IMR-90 (cell line): ENCODE data around the gene STAT3. TPM values are rescaled to one million over a fixed set of nuclear protein-coding genes. Genes with fewer than 3 reads are reported as not detected.

Experiments used
- ATAC-seq: fragments of 200-7000 bp; cut with Tn5 transposase; 2 replicates; pipeline ENCODE4 v1.9.1; 2020; ENCODE audit warnings: low read depth, mild to moderate bottlenecking, moderate library complexity
- BruUV-seq: library from RNA; stranded (reverse); fragments of 400-500 nt; replicated peaks from 2 replicates; lab custom pipeline; 2021; lab: Mats Ljungman, UMichigan
- CTCF ChIA-PET: fragments of 300-600 bp; formaldehyde crosslinking; extraction: SDS; loops from one replicate; lab custom pipeline; 2021; ENCODE audit warnings: antibody characterized with exemption; lab: Yijun Ruan, JAX
- POLR2A ChIA-PET: fragments of 300-600 bp; sonication (Branson Sonifier 250); formaldehyde crosslinking; loops from one replicate; lab custom pipeline; 2022; ENCODE audit warnings: antibody characterized with exemption; ENCODE audit not compliant: unreplicated experiment; lab: Charles Lee
- DNase-seq: peaks from one replicate; pipeline ENCODE4 v3.0.0; 2013
- H2AFZ ChIP-seq: replicated peaks from 2 replicates; pipeline ENCODE3; 2013; ENCODE audit warnings: low read length, mild to moderate bottlenecking; ENCODE audit not compliant: poor library complexity
- H2AK5ac ChIP-seq: 2 replicates; pipeline ENCODE4 v1.6.1; 2013; ENCODE audit warnings: low read depth, low read length, inconsistent platforms
- H2AK9ac ChIP-seq: replicated peaks from 2 replicates; pipeline ENCODE3; 2013; ENCODE audit warnings: mild to moderate bottlenecking, low read depth, low read length, moderate library complexity; ENCODE audit not compliant: poor library complexity
- H2BK120ac ChIP-seq: 2 replicates; pipeline ENCODE4 v1.6.1; 2013; ENCODE audit warnings: low read depth, low read length, inconsistent platforms
- H2BK15ac ChIP-seq: 3 replicates; pipeline ENCODE4 v1.6.1; 2013; ENCODE audit warnings: low read depth, low read length, inconsistent platforms
- H2BK20ac ChIP-seq: 2 replicates; pipeline ENCODE4 v1.6.1; 2013; ENCODE audit warnings: low read depth, mild to moderate bottlenecking, inconsistent platforms, low read length, moderate library complexity
- H2BK5ac ChIP-seq: 2 replicates; pipeline ENCODE4 v1.6.1; 2013; ENCODE audit warnings: mild to moderate bottlenecking, low read depth, low read length, inconsistent platforms; ENCODE audit not compliant: poor library complexity, severe bottlenecking
- H3K14ac ChIP-seq: replicated peaks from 2 replicates; pipeline ENCODE4 v1.6.1; 2013; ENCODE audit warnings: low read depth, low read length, inconsistent platforms
- H3K18ac ChIP-seq: 2 replicates; pipeline ENCODE4 v1.6.1; 2013; ENCODE audit warnings: low read depth, low read length, control low read depth
- H3K23ac ChIP-seq: 2 replicates; pipeline ENCODE4 v1.6.1; 2013; ENCODE audit warnings: low read depth, low read length, inconsistent platforms
- H3K27ac ChIP-seq: 2 replicates; pipeline ENCODE4 v1.5.1; 2013; ENCODE audit warnings: mild to moderate bottlenecking, control low read depth, low read length; ENCODE audit not compliant: insufficient read depth
- H3K27me3 ChIP-seq: 2 replicates; pipeline ENCODE4 v1.6.1; 2013; ENCODE audit warnings: low read length; ENCODE audit not compliant: control insufficient read depth, insufficient read depth
- H3K36me3 ChIP-seq: 2 replicates; pipeline ENCODE4 v1.6.1; 2013; ENCODE audit warnings: low read length, mixed read lengths; ENCODE audit not compliant: control insufficient read depth, insufficient read depth
- H3K4ac ChIP-seq: 2 replicates; pipeline ENCODE4 v1.6.1; 2013; ENCODE audit warnings: low read depth, low read length, inconsistent platforms
- H3K4me1 ChIP-seq: 2 replicates; pipeline ENCODE4 v1.6.1; 2013; ENCODE audit warnings: low read length, mixed read lengths; ENCODE audit not compliant: control insufficient read depth, insufficient read depth
- H3K4me2 ChIP-seq: 2 replicates; pipeline ENCODE4 v1.6.1; 2013; ENCODE audit warnings: low read depth, mild to moderate bottlenecking, control low read depth, low read length, moderate library complexity
- H3K4me3 ChIP-seq: 2 replicates; pipeline ENCODE4 v1.5.1; 2013; ENCODE audit warnings: low read depth, mild to moderate bottlenecking, control low read depth, low read length, moderate library complexity; ENCODE audit not compliant: insufficient read depth
- H3K56ac ChIP-seq: 2 replicates; pipeline ENCODE4 v1.6.1; 2013; ENCODE audit warnings: low read length, inconsistent platforms; ENCODE audit not compliant: insufficient read depth; ENCODE audit errors: extremely low read depth
- H3K79me1 ChIP-seq, 2 experiments: 2 replicates each; pipeline ENCODE4 v1.6.1; 2013; ENCODE audit warnings: low read length in 2 of 2, inconsistent platforms in 1 of 2, low read depth in 1 of 2
- H3K9ac ChIP-seq: 2 replicates; pipeline ENCODE4 v1.6.1; 2013; ENCODE audit warnings: low read depth, low read length, control low read depth
- H3K9me1 ChIP-seq: 2 replicates; pipeline ENCODE4 v1.6.1; 2013; ENCODE audit warnings: low read length, inconsistent platforms; ENCODE audit not compliant: insufficient read depth
- H3K9me3 ChIP-seq: 2 replicates; pipeline ENCODE4 v1.6.1; 2013; ENCODE audit warnings: low read length; ENCODE audit not compliant: control insufficient read depth, insufficient read depth
- H4K20me1 ChIP-seq: 2 replicates; pipeline ENCODE4 v1.6.1; 2013; ENCODE audit warnings: low read length, inconsistent platforms; ENCODE audit not compliant: insufficient read depth
- H4K5ac ChIP-seq: 2 replicates; pipeline ENCODE4 v1.6.1; 2013; ENCODE audit warnings: mild to moderate bottlenecking, low read depth, low read length, control low read depth
- H4K8ac ChIP-seq, 2 experiments: 2 replicates each; pipeline ENCODE4 v1.6.1; 2013; ENCODE audit warnings: low read depth in 2 of 2, low read length in 2 of 2, control low read depth in 1 of 2, inconsistent platforms in 1 of 2
- H4K91ac ChIP-seq: 2 replicates; pipeline ENCODE4 v1.6.1; 2013; ENCODE audit warnings: low read depth, low read length, inconsistent platforms; ENCODE audit not compliant: insufficient read depth
- CEBPB ChIP-seq: IDR thresholded peaks from 2 replicates; pipeline ENCODE4 v1.6.1; 2012; ENCODE audit warnings: low read depth, low read length, improper control_type of control experiment
- WGBS, 2 experiments: methylation state at CpG; one replicate each; pipeline versions ENCODE4 v1.1.5 to v1.1.7; 2013; ENCODE audit warnings: missing lambda C conversion rate in 2 of 2; ENCODE audit not compliant: insufficient read length in 1 of 2; ENCODE audit errors: extremely low coverage in 2 of 2; 5-methylcytosine and 5-hydroxymethylcytosine counted together
- dilution Hi-C: fragments of 300-500 bp; cut with HindIII; formaldehyde crosslinking; loops from one replicate; pipeline ENCODE4 v1.14.3; 2018; ENCODE audit warnings: low sequenced_read_pairs; ENCODE audit not compliant: unreplicated experiment
- in situ Hi-C: fragments of 300-500 bp; cut with MboI; formaldehyde crosslinking; loops from 3 replicates; pipeline ENCODE4 v1.14.3; 2019; ENCODE audit warnings: low sequenced_read_pairs, inconsistent platforms, mixed read lengths
- intact Hi-C: fragments of 100-400 bp; cut with micrococcal nuclease; formaldehyde crosslinking; loops from 2 replicates; pipeline ENCODE4 v1.10.0; 2022
- polyA plus RNA-seq, 3 experiments: library from polyadenylated mRNA; depleted of rRNA; stranded (reverse); fragments of >200 nt; gene quantifications; 2 replicates each; pipeline ENCODE4 v1.2.3, GENCODE V29; 2012; ENCODE audit warnings: low replicate concordance in 1 of 3
- total RNA-seq: library from RNA; depleted of rRNA; stranded (reverse); fragments of >200 nt; gene quantifications from 2 replicates; pipeline ENCODE4 v1.2.3, GENCODE V29; 2012
- TF ChIP-seq, protein P1 (sequence below): conservative IDR thresholded peaks from 2 replicates; pipeline ENCODE4 v1.5.1; 2012; ENCODE audit warnings: mild to moderate bottlenecking, low read depth, low read length, improper control_type of control experiment

STAT3 gene
- total and polyA plus RNA-seq, 2 of the 4 experiments (the other 2 are of a cell fraction), result 47.2 to 66.3 TPM

- dilution Hi-C loops (no loop called here), in situ Hi-C loops (no loop called here), intact Hi-C loops (no loop called here)
- Histone ChIP-seq H3K18ac (no peak overlapping the region), H3K27me3 (no peaks in the 10 kb centered on the region), H2BK15ac (no peak overlapping the region), H3K27ac (no peak overlapping the region), H3K79me1 (peaks cover 31 to 98% of the 10 kb centered on the region in 2 experiments), H3K9me3 (no peaks in the 10 kb centered on the region), H2BK5ac (peak overlapping the region; percentile 67), H3K4me1 (peaks cover 17% of the 10 kb centered on the region), H3K9ac (no peak overlapping the region), H3K4me3 (no peak overlapping the region), H2AK9ac (no peak overlapping the region), H3K9me1 (peaks cover 30% of the 10 kb centered on the region), H3K4ac (no peak overlapping the region), H3K4me2 (peak overlapping the region; percentile 9; the same call in 1 of the 2 replicates), H3K36me3 (peaks cover 1% of the 10 kb centered on the region; the same call in 1 of the 2 replicates), H3K23ac (0 out of 2 replicates have a peak overlapping the region, but pooled peaks have one; percentile 41), H4K5ac (no peak overlapping the region), H2AFZ (no peak overlapping the region), H3K14ac (no peak overlapping the region; the same call in 1 of the 2 replicates), H4K91ac (no peak overlapping the region), H4K20me1 (peaks cover 93% of the 10 kb centered on the region), H2AK5ac (peak overlapping the region; percentile 55), H4K8ac (no peak overlapping the region), H2BK20ac (no peak overlapping the region), H3K56ac (no peak overlapping the region), H2BK120ac (no peak overlapping the region)
- CTCF ChIA-PET, result no interaction called here
- no TSS peak for BruUV-seq
- 83% methylated on average over 3 of the region's 7 CpGs; no CpG with 5 or more reads in 1 of the 2 experiments for WGBS, 2 experiments
- TF ChIP-seq, protein P1, sequence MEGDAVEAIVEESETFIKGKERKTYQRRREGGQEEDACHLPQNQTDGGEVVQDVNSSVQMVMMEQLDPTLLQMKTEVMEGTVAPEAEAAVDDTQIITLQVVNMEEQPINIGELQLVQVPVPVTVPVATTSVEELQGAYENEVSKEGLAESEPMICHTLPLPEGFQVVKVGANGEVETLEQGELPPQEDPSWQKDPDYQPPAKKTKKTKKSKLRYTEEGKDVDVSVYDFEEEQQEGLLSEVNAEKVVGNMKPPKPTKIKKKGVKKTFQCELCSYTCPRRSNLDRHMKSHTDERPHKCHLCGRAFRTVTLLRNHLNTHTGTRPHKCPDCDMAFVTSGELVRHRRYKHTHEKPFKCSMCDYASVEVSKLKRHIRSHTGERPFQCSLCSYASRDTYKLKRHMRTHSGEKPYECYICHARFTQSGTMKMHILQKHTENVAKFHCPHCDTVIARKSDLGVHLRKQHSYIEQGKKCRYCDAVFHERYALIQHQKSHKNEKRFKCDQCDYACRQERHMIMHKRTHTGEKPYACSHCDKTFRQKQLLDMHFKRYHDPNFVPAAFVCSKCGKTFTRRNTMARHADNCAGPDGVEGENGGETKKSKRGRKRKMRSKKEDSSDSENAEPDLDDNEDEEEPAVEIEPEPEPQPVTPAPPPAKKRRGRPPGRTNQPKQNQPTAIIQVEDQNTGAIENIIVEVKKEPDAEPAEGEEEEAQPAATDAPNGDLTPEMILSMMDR, result no peak
- TF ChIP-seq CEBPB, result peak; percentile 63
- POLR2A ChIA-PET, result no interaction called here
- ATAC-seq (peak; percentile 19; the same call in 1 of the 2 replicates), DNase-seq (peak; percentile 72)
Measured at GRCh38 chr17:42363767-42364585, 24.3 kb downstream of the STAT3 start.
